Endothelial cell (in vitro differentiated cells): ENCODE measurements around the gene DCBLD1. TPM values are rescaled to one million over a fixed set of nuclear protein-coding genes. Genes with fewer than 3 reads are reported as not detected.

Experiments used
- DNase-seq: peaks from one replicate; pipeline ENCODE4 v3.0.0; 2021; ENCODE audit warnings: low spot score
- H3K27ac Mint-ChIP-seq: one replicate; pipeline ENCODE4 v1.8.0; 2021; ENCODE audit warnings: mixed read lengths, inconsistent platforms; ENCODE audit not compliant: unreplicated experiment
- H3K27me3 Mint-ChIP-seq: one replicate; pipeline ENCODE4 v1.8.0; 2021; ENCODE audit warnings: mild to moderate bottlenecking, moderate library complexity, mixed read lengths, inconsistent platforms; ENCODE audit not compliant: unreplicated experiment
- H3K36me3 Mint-ChIP-seq: one replicate; pipeline ENCODE4 v1.8.0; 2021; ENCODE audit warnings: mild to moderate bottlenecking, low read depth, mixed read lengths, inconsistent platforms; ENCODE audit not compliant: unreplicated experiment
- H3K4me1 Mint-ChIP-seq: one replicate; pipeline ENCODE4 v1.8.0; 2021; ENCODE audit warnings: mild to moderate bottlenecking, mixed read lengths, inconsistent platforms; ENCODE audit not compliant: unreplicated experiment
- H3K4me3 Mint-ChIP-seq: one replicate; pipeline ENCODE4 v1.8.0; 2021; ENCODE audit warnings: mild to moderate bottlenecking, mixed read lengths, inconsistent platforms; ENCODE audit not compliant: unreplicated experiment
- H3K9me3 Mint-ChIP-seq: one replicate; pipeline ENCODE4 v1.8.0; 2021; ENCODE audit warnings: mixed read lengths, inconsistent platforms; ENCODE audit not compliant: unreplicated experiment
- total RNA-seq: library from RNA; stranded (reverse); fragmentation: NEBNext Ultra II Directional; extraction: Animal tissue kit (Norgen Biotek cat#: 25700); gene quantifications from one replicate; pipeline ENCODE4 v1.2.1, GENCODE V29; 2021; ENCODE audit not compliant: unreplicated experiment
- TF ChIP-seq, protein P1 (sequence below): fragments of 200-600 bp; sonication (generic); IDR thresholded peaks from one replicate; pipeline ENCODE4 v1.5.0; 2021; ENCODE audit warnings: antibody characterized with exemption; ENCODE audit not compliant: unreplicated experiment

Gene DCBLD1
- total RNA-seq, 1 donor from 2014 or later: 203 TPM

DNA sequence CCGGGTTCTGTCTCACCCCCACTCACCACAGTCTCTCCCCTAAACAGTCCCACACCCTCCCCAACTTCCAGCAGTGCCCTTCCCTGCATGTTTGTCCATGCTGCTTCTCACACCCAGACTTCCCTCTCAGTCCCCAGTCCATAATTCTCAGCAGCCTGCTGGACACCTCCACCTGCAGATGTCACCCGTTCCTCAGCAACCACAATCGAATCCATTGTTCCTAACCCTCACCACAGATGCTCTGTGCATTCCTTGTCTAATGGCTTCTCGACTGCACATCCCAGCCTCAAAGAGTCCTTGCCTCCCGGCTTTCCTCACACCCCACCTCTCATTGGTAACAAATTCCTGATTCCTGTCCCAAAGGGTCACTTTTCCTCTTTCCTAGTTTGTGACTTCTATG is 64.2 kb downstream of the DCBLD1 start:
- peak overlapping the region; percentile 65 for H3K4me3 Mint-ChIP-seq
- no peak for DNase-seq
- H3K36me3 Mint-ChIP-seq: peaks cover 71% of the 10 kb centered on the region
- peaks cover 2% of the 10 kb centered on the region for H3K27me3 Mint-ChIP-seq
- H3K4me1 Mint-ChIP-seq: peaks cover 46% of the 10 kb centered on the region
- no peaks in the 10 kb centered on the region for H3K9me3 Mint-ChIP-seq
- TF ChIP-seq, protein P1, sequence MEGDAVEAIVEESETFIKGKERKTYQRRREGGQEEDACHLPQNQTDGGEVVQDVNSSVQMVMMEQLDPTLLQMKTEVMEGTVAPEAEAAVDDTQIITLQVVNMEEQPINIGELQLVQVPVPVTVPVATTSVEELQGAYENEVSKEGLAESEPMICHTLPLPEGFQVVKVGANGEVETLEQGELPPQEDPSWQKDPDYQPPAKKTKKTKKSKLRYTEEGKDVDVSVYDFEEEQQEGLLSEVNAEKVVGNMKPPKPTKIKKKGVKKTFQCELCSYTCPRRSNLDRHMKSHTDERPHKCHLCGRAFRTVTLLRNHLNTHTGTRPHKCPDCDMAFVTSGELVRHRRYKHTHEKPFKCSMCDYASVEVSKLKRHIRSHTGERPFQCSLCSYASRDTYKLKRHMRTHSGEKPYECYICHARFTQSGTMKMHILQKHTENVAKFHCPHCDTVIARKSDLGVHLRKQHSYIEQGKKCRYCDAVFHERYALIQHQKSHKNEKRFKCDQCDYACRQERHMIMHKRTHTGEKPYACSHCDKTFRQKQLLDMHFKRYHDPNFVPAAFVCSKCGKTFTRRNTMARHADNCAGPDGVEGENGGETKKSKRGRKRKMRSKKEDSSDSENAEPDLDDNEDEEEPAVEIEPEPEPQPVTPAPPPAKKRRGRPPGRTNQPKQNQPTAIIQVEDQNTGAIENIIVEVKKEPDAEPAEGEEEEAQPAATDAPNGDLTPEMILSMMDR: no peak
- peak overlapping the region; percentile 57 for H3K27ac Mint-ChIP-seq

DNA sequence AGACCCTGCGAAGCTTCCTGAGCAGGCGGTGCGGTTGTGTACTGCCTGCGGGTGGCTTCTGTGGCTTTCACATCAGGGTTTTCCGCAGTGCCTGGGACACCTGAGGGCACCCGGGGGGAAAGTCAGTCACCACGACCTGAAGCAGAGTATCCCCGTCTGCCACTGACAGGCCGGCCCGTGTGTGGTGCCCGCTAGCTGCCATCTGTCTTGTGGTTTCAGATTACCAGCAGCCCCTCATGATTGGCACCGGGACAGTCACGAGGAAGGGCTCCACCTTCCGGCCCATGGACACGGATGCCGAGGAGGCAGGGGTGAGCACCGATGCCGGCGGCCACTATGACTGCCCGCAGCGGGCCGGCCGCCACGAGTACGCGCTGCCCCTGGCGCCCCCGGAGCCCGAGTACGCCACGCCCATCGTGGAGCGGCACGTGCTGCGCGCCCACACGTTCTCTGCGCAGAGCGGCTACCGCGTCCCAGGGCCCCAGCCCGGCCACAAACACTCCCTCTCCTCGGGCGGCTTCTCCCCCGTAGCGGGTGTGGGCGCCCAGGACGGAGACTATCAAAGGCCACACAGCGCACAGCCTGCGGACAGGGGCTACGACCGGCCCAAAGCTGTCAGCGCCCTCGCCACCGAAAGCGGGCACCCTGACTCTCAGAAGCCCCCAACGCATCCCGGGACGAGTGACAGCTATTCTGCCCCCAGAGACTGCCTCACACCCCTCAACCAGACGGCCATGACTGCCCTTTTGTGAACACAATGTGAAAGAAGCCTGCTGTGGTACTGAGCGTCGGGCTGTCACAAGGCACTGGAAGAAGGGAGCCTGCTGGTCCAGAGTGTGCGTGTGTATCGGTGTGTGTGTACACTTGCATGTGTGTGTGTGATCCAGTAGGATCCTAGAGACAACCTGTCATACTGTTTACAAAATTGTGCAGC is 65.5 kb downstream of the DCBLD1 start:
- DNase-seq: no peak
- H3K36me3 Mint-ChIP-seq: peaks cover 60% of the 10 kb centered on the region
- H3K9me3 Mint-ChIP-seq: no peaks in the 10 kb centered on the region
- peaks cover 43% of the 10 kb centered on the region for H3K4me1 Mint-ChIP-seq
- no peak overlapping the region for H3K27ac Mint-ChIP-seq
- H3K27me3 Mint-ChIP-seq: peaks cover 2% of the 10 kb centered on the region
- TF ChIP-seq, protein P1: no peak
- peak overlapping the region; percentile 32 for H3K4me3 Mint-ChIP-seq

DNA sequence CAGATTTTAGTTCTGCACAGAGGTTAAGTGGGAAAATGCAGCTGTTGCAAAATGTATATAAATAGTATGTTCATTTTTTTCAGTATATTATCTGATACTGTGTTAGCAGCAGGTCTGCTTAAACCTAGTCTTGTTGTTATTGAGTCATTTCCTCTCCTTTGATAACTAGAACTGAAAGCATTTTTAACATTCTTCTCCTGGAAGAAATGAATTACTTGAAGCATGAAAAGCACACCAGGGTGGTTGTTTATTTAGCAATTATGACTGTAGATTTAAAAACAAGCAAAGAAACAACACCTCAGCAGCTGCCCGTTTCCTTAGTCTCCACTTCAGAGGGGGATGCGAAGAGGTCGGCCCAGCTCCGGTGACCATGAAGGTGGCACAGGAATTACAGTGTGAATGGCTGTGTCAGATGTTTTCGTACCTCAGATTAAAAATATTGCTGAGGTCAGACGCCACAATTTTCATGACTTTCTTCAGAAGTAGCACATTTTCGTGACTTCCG is 66.4 kb downstream of the DCBLD1 start:
- no peak for DNase-seq
- peaks cover 43% of the 10 kb centered on the region for H3K4me1 Mint-ChIP-seq
- H3K9me3 Mint-ChIP-seq: no peaks in the 10 kb centered on the region
- peaks cover 54% of the 10 kb centered on the region for H3K36me3 Mint-ChIP-seq
- H3K4me3 Mint-ChIP-seq: peak overlapping the region; percentile 52
- H3K27ac Mint-ChIP-seq: no peak overlapping the region
- TF ChIP-seq, protein P1: no peak
- H3K27me3 Mint-ChIP-seq: peaks cover 2% of the 10 kb centered on the region

DNA sequence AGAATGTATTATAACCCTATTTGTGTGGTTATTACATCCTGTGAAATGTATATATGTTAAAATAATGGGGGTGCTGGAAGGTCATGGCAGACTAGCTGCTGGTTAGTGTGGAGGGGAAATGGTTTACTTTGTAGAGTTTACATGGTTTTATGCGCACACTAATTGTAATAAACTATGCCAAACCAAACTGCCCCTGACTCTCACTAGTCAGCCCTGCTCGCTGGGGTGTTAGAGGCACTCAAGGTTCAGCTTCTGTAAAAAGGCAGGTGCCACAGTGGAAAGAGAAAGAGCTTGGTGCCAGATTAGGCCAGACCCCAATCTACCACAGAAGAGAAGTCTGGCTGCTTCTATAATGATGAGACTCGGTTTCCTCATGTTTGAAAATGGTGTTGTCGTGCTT is 67.1 kb downstream of the DCBLD1 start:
- peaks cover 43% of the 10 kb centered on the region for H3K4me1 Mint-ChIP-seq
- peak overlapping the region; percentile 52 for H3K4me3 Mint-ChIP-seq
- peaks cover 2% of the 10 kb centered on the region for H3K27me3 Mint-ChIP-seq
- no peak overlapping the region for H3K27ac Mint-ChIP-seq
- TF ChIP-seq, protein P1: no peak
- DNase-seq: no peak
- H3K9me3 Mint-ChIP-seq: no peaks in the 10 kb centered on the region
- H3K36me3 Mint-ChIP-seq: peaks cover 48% of the 10 kb centered on the region

DNA sequence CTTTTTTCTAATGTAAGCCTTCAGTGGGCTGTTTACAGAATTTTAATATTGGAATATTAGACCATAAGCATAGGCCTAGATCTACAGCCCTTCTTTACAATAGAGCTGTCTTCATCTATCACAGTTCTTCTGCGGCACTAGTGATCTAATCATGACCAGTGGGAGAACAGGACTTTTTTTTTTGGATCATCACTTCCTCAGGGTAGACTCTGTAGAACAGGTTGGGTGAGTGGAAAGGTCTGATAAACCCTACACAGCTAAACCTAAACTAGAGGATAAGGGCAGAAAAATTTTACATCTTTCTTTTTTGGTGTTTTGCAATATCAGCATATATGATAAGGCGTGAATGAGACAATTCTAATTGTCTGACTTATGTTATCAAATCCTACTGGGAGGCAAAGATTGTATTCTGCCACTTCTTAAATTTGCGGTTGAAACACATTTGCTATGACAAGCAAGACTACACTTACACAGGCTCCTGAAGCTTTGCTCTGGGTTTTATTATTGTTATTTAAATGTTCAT is 67.7 kb downstream of the DCBLD1 start:
- H3K9me3 Mint-ChIP-seq: no peaks in the 10 kb centered on the region
- peak overlapping the region; percentile 75 for H3K27ac Mint-ChIP-seq
- no peak overlapping the region for H3K4me3 Mint-ChIP-seq
- TF ChIP-seq, protein P1: no peak
- no peak for DNase-seq
- H3K36me3 Mint-ChIP-seq: peaks cover 44% of the 10 kb centered on the region
- H3K27me3 Mint-ChIP-seq: peaks cover 2% of the 10 kb centered on the region
- peaks cover 43% of the 10 kb centered on the region for H3K4me1 Mint-ChIP-seq
